ENCODE measurements around the gene ENOX1. TPM values are rescaled to one million over a fixed set of nuclear protein-coding genes. Genes with fewer than 3 reads are reported as not detected.

Gene ENOX1
- polyA plus RNA-seq, 1 donor = 3.0 TPM

DNA sequence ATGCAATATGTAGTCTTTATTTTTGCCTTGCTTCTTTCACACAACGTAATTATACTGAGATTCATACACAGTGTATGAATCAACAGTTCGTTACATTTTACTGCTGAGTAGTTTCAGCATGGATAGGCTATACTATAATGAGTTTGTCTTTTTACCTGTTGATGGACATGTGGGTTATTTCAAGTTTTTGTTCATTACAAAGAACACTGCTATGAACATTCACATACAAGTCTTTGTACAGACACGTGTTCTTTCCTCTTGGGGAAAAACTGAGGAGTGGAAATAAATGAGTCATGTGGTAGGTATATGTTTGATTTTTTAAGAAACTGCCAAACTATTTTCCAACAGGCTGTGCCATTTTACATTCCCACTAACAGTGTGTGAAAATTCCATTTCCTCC, 35.1 kb downstream of the ENOX1 start:
- no peak for DNase-seq
- Histone ChIP-seq H3K9me3 (ENCODE audit: control insufficient read depth, low read depth, low read length) (no peaks in the 10 kb centered on the region), H3K27ac (ENCODE audit: low read length) (no peak overlapping the region), H3K4me3 (ENCODE audit: low read length) (no peak overlapping the region), H3K4me1 (ENCODE audit: control insufficient read depth, insufficient read depth, low read length) (no peaks in the 10 kb centered on the region), H3K36me3 (ENCODE audit: control insufficient read depth, insufficient read depth, low read length) (no peaks in the 10 kb centered on the region), H3K27me3 (ENCODE audit: control insufficient read depth, insufficient read depth, low read length) (no peaks in the 10 kb centered on the region)
- WGBS (ENCODE audit: insufficient coverage, low lambda C conversion rate) = 100% methylated on average over 1 of the region's 3 CpGs

DNA sequence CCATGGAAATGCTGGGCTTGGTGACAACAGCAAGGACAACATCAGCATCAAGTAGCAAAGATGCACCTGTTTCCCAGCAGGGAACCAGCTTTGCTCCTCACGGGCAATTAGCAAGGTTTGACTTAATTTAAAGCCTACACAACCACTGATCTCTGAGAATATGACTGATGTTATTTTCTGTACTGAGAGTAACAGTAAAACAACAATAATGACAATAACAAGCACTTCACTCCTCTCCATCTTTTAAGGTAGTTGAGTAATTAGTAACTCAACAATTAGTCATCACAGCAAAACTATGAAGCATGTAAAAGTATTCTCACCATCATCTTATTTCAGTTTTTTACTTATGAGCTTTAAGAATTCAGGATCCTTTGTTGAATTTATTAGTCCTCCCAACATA, 37.3 kb downstream of the ENOX1 start:
- Histone ChIP-seq H3K27ac (ENCODE audit: low read length) (no peak overlapping the region), H3K4me1 (ENCODE audit: control insufficient read depth, insufficient read depth, low read length) (no peaks in the 10 kb centered on the region), H3K36me3 (ENCODE audit: control insufficient read depth, insufficient read depth, low read length) (no peaks in the 10 kb centered on the region), H3K27me3 (ENCODE audit: control insufficient read depth, insufficient read depth, low read length) (no peaks in the 10 kb centered on the region), H3K9me3 (ENCODE audit: control insufficient read depth, low read depth, low read length) (no peaks in the 10 kb centered on the region), H3K4me3 (ENCODE audit: low read length) (no peak overlapping the region)
- no peak for DNase-seq
- WGBS (ENCODE audit: insufficient coverage, low lambda C conversion rate) = no CpG with 5 or more reads among the region's 1 CpG

DNA sequence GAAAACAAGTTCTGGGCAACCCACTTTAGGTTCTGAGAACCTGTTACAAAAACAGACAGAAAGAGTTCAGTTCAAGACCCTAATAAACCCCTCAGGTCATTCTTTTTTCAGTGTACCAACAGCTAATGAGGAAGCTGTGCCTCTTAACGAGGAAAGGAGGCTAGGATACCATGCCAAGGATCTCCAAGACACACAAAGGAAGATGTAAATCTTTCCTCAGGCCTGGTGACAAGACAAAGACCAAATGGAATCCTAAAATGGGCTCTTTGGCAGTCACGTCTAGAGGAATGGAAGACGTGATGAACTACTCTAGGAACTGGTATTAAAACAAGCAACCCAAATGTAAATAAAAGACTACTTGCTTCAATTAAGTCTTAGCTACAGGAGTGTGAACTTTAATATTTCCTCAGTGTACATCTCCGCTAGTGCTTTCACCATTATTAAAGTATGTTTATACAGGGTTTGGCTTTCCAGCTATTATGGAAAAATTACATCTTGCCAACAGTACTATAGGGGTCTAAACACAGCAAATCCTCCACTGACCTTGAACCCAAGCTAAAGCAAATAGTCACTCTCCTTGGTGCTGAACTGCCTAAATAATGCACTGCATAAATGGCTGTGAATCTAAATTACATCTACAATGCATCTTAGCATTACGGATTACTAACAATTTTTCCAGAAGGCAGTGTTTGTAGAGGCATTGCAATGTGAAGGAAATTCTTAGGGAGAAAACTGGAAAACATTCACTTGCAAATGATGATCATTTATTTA, 42.3 kb downstream of the ENOX1 start:
- WGBS (ENCODE audit: insufficient coverage, low lambda C conversion rate) = 100% methylated on average over 1 of the region's 5 CpGs
- H3K4me3 ChIP-seq (ENCODE audit: low read length) = no peak overlapping the region
- no peaks in the 10 kb centered on the region for H3K4me1 ChIP-seq (ENCODE audit: control insufficient read depth, insufficient read depth, low read length)
- no peaks in the 10 kb centered on the region for H3K9me3 ChIP-seq (ENCODE audit: control insufficient read depth, low read depth, low read length)
- DNase-seq = no peak
- H3K27me3 ChIP-seq (ENCODE audit: control insufficient read depth, insufficient read depth, low read length) = no peaks in the 10 kb centered on the region
- H3K36me3 ChIP-seq (ENCODE audit: control insufficient read depth, insufficient read depth, low read length) = no peaks in the 10 kb centered on the region
- no peak overlapping the region for H3K27ac ChIP-seq (ENCODE audit: low read length)

DNA sequence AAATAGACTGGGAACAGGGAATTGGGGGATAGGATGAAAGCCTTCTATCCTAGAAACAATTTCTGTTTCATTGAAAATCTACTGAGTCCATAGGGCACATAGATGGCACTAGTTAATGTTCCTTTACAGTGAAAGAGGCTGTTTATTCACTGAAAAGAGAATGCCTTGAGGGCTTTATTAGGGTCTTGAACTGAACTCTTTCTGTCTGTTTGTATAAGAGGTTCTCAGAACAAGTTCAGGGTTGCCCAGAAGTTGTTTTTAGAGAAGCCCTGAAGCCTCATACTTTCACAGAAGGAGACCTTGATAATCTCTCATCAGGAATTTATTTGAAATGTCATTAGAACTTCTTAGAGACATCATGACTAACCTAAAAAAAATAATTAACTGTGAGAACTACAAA, 43.9 kb downstream of the ENOX1 start:
- DNase-seq = no peak
- Histone ChIP-seq H3K27me3 (ENCODE audit: control insufficient read depth, insufficient read depth, low read length) (no peaks in the 10 kb centered on the region), H3K4me3 (ENCODE audit: low read length) (no peak overlapping the region), H3K36me3 (ENCODE audit: control insufficient read depth, insufficient read depth, low read length) (no peaks in the 10 kb centered on the region), H3K4me1 (ENCODE audit: control insufficient read depth, insufficient read depth, low read length) (no peaks in the 10 kb centered on the region), H3K9me3 (ENCODE audit: control insufficient read depth, low read depth, low read length) (no peaks in the 10 kb centered on the region), H3K27ac (ENCODE audit: low read length) (no peak overlapping the region)

DNA sequence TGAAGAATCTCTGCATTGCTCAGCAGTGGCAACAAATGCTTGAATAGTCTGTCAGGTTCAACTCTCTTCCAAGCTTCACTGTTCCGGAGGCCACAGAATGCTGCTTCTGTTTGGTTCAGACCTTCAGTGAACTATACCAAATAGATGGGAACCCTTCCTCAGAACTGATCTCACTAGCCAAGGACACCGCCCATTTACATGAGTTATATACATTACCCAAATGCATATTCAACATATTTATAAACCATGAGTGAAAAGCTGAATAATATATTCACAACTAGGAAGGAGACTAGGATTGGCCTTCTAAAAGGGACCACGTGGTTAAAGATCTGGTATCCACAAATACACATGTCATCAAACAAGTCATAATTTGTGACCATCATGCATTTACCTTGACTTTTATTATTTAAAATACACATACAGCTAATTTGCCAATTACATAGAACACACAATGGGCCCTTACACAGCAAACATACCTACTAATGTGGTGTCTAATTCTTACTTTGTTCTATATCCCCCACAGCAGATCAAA, 49.3 kb downstream of the ENOX1 start:
- no peak overlapping the region for H3K27ac ChIP-seq (ENCODE audit: low read length)
- H3K27me3 ChIP-seq (ENCODE audit: control insufficient read depth, insufficient read depth, low read length) = no peaks in the 10 kb centered on the region
- DNase-seq = no peak
- no peaks in the 10 kb centered on the region for H3K36me3 ChIP-seq (ENCODE audit: control insufficient read depth, insufficient read depth, low read length)
- H3K9me3 ChIP-seq (ENCODE audit: control insufficient read depth, low read depth, low read length) = no peaks in the 10 kb centered on the region
- H3K4me3 ChIP-seq (ENCODE audit: low read length) = no peak overlapping the region
- no CpG with 5 or more reads among the region's 3 CpGs for WGBS (ENCODE audit: insufficient coverage, low lambda C conversion rate)
- H3K4me1 ChIP-seq (ENCODE audit: control insufficient read depth, insufficient read depth, low read length) = no peaks in the 10 kb centered on the region

DNA sequence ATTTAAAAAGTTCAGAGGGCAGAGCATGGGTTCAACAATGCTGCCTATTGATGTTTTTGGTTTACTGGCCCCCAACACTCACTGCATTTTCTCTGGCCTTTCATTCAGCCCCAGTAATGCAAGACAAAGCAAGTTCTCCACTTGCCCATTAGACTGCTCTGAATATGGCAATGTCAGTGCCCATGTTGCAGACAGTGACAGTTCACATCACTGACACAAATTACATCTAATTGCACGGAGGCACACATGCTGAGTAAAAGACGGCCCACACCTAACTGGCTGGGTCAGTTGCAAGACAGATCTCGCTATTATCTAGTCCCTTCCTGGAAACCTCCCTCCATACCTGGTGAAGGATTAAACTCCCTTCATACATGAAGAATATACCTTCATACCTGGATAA, 54.0 kb downstream of the ENOX1 start:
- H3K27me3 ChIP-seq (ENCODE audit: control insufficient read depth, insufficient read depth, low read length) = no peaks in the 10 kb centered on the region
- H3K36me3 ChIP-seq (ENCODE audit: control insufficient read depth, insufficient read depth, low read length) = no peaks in the 10 kb centered on the region
- no peak overlapping the region for H3K27ac ChIP-seq (ENCODE audit: low read length)
- H3K9me3 ChIP-seq (ENCODE audit: control insufficient read depth, low read depth, low read length) = no peaks in the 10 kb centered on the region
- no peak for DNase-seq
- H3K4me1 ChIP-seq (ENCODE audit: control insufficient read depth, insufficient read depth, low read length) = no peaks in the 10 kb centered on the region
- no CpG with 5 or more reads among the region's 3 CpGs for WGBS (ENCODE audit: insufficient coverage, low lambda C conversion rate)
- no peak overlapping the region for H3K4me3 ChIP-seq (ENCODE audit: low read length)

DNA sequence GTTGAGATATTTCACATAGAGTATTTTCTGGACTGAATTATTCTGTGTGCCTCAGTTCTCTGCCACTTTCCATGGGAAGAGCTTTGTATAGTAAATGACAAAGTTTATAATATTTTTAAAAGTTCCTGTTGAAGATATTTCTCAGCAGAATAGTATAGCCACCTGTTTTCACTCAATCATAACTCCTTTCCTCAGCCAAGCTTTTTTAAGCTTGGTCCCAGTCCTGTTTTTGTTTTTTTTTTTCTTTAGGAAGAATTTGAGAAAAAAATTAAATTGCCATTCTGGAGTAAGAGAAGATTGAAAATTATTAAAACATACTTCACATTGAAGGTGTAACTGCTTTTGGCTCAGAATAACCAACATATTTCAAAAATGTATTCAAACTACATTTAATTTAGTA, 55.5 kb downstream of the ENOX1 start:
- no peak overlapping the region for H3K4me3 ChIP-seq (ENCODE audit: low read length)
- H3K27me3 ChIP-seq (ENCODE audit: control insufficient read depth, insufficient read depth, low read length) = no peaks in the 10 kb centered on the region
- H3K36me3 ChIP-seq (ENCODE audit: control insufficient read depth, insufficient read depth, low read length) = no peaks in the 10 kb centered on the region
- no peak overlapping the region for H3K27ac ChIP-seq (ENCODE audit: low read length)
- H3K9me3 ChIP-seq (ENCODE audit: control insufficient read depth, low read depth, low read length) = no peaks in the 10 kb centered on the region
- no peak for DNase-seq
- no peaks in the 10 kb centered on the region for H3K4me1 ChIP-seq (ENCODE audit: control insufficient read depth, insufficient read depth, low read length)

DNA sequence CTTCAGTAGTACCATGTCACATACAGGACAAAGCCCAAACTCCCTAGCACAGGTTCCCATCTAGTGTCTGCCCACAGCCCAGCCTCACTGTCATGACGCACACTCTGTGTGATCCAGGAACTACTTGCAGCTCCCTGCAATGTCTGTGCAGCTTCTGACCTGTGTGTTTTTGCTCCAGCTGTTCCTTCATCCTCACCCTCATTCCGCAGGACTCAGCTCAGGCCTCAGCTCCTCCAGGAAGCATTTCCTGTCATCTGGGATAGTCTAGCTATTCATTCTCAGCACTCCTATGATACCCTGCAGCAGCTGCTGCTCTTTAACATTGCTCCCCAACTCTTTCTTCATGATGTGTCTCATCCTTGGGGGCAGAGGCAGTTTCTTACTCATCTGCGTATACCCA, 56.1 kb downstream of the ENOX1 start:
- Histone ChIP-seq H3K4me3 (ENCODE audit: low read length) (no peak overlapping the region), H3K9me3 (ENCODE audit: control insufficient read depth, low read depth, low read length) (no peaks in the 10 kb centered on the region), H3K4me1 (ENCODE audit: control insufficient read depth, insufficient read depth, low read length) (no peaks in the 10 kb centered on the region), H3K36me3 (ENCODE audit: control insufficient read depth, insufficient read depth, low read length) (no peaks in the 10 kb centered on the region), H3K27ac (ENCODE audit: low read length) (no peak overlapping the region), H3K27me3 (ENCODE audit: control insufficient read depth, insufficient read depth, low read length) (no peaks in the 10 kb centered on the region)
- WGBS (ENCODE audit: insufficient coverage, low lambda C conversion rate) = 80% methylated on average over 1 of the region's 3 CpGs
- peak in 1 of 2 donors; percentile 9 for DNase-seq

DNA sequence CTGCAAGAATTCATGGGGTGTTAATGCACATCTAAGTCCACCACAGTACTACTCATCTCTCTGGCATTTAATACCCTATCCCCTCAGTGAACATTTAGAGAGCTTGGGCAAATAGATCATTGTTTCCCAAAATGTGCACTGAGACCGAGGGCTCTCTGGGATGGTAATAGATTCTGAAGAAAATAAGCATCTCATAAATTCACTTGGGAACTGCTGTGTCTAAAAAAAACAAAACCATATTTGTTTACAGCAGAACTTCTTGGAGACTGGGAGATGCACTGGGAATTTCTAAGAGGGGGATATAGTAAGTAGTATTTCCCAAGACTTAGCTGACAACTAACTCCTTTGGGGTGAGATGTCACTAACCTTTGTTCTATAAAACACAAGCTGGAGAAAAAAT, 58.4 kb downstream of the ENOX1 start:
- no peaks in the 10 kb centered on the region for H3K9me3 ChIP-seq (ENCODE audit: control insufficient read depth, low read depth, low read length)
- DNase-seq = no peak
- no CpG with 5 or more reads among the region's 1 CpG for WGBS (ENCODE audit: insufficient coverage, low lambda C conversion rate)
- peaks cover 2% of the 10 kb centered on the region for H3K27me3 ChIP-seq (ENCODE audit: control insufficient read depth, insufficient read depth, low read length)
- H3K4me1 ChIP-seq (ENCODE audit: control insufficient read depth, insufficient read depth, low read length) = no peaks in the 10 kb centered on the region
- no peak overlapping the region for H3K27ac ChIP-seq (ENCODE audit: low read length)
- H3K4me3 ChIP-seq (ENCODE audit: low read length) = no peak overlapping the region
- H3K36me3 ChIP-seq (ENCODE audit: control insufficient read depth, insufficient read depth, low read length) = no peaks in the 10 kb centered on the region

DNA sequence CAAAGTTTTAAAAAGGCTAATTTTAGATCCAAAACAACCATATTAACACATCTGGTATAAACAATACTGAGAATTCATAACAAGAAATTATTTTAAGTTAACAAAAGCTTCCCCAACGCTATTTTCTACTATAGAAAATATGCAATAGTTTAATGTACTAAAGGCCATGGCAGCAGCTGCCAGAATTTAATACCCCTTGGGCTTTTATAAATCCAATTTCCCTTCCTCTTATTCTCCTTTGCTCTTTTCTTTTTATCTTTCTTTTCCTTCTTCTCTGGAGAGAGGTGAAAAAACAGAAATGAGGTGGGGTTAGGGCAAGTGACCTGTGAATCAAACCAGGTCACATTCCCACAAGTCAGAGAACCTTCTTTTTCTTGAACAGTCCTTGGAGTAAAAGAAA, 58.9 kb downstream of the ENOX1 start:
- no peaks in the 10 kb centered on the region for H3K4me1 ChIP-seq (ENCODE audit: control insufficient read depth, insufficient read depth, low read length)
- H3K27ac ChIP-seq (ENCODE audit: low read length) = no peak overlapping the region
- H3K36me3 ChIP-seq (ENCODE audit: control insufficient read depth, insufficient read depth, low read length) = no peaks in the 10 kb centered on the region
- no peak overlapping the region for H3K4me3 ChIP-seq (ENCODE audit: low read length)
- no peaks in the 10 kb centered on the region for H3K9me3 ChIP-seq (ENCODE audit: control insufficient read depth, low read depth, low read length)
- no peak for DNase-seq
- H3K27me3 ChIP-seq (ENCODE audit: control insufficient read depth, insufficient read depth, low read length) = peaks cover 2% of the 10 kb centered on the region
- 80% methylated on average over 1 of the region's 1 CpG for WGBS (ENCODE audit: insufficient coverage, low lambda C conversion rate)

DNA sequence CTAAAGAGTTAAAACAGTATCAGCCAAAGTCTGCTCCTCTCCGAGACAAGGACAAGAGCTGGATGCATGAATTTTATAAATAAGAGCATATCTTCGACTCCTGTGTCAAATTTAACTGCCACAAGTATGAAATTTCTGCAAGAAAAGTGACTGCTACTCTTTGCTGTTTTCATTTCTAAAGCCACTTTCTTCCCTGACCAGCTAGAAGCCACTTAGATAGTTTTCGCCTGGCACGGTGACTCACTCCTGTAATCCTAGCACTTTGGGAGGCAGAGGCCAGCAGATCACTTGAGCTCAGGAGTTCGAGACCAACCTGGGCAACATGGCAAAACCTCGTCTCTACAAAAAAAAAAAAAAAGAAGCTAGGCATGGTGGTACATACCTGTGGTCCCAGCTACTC, 61.3 kb downstream of the ENOX1 start:
- no peak overlapping the region for H3K4me3 ChIP-seq (ENCODE audit: low read length)
- no peaks in the 10 kb centered on the region for H3K36me3 ChIP-seq (ENCODE audit: control insufficient read depth, insufficient read depth, low read length)
- peaks cover 2% of the 10 kb centered on the region for H3K27me3 ChIP-seq (ENCODE audit: control insufficient read depth, insufficient read depth, low read length)
- H3K27ac ChIP-seq (ENCODE audit: low read length) = no peak overlapping the region
- H3K9me3 ChIP-seq (ENCODE audit: control insufficient read depth, low read depth, low read length) = no peaks in the 10 kb centered on the region
- DNase-seq = no peak
- H3K4me1 ChIP-seq (ENCODE audit: control insufficient read depth, insufficient read depth, low read length) = no peaks in the 10 kb centered on the region
- 60% methylated on average over 1 of the region's 6 CpGs for WGBS (ENCODE audit: insufficient coverage, low lambda C conversion rate)

All from large intestine (tissue), 3 donors.